Measurements from ENCODE around the gene ADH7. TPM values are rescaled to one million over a fixed set of nuclear protein-coding genes. Genes with fewer than 3 reads are reported as not detected.

ADH7 gene
- polyA plus RNA-seq (2013, experiment 1 of 2): not detected
- polyA plus RNA-seq (2013, experiment 2 of 2): not detected

- Histone ChIP-seq H3K4me1 (ENCODE audit: control insufficient read depth, insufficient read depth, low read length, poor library complexity, severe bottlenecking) (no peaks in the 10 kb centered on the region), H3K9me3 (ENCODE audit: control insufficient read depth, low read length) (no peaks in the 10 kb centered on the region), H3K36me3 (ENCODE audit: control insufficient read depth, insufficient read depth, low read length) (no peaks in the 10 kb centered on the region), H3K4me3 (ENCODE audit: extremely low read depth, insufficient read depth, low read length, poor library complexity, severe bottlenecking) (no peak within 1 kb of the TSS), H3K27ac (ENCODE audit: low read depth, low read length, severe bottlenecking) (no peak within 1 kb of the TSS)
- no CpG with 5 or more reads among the region's 1 CpG for WGBS, 2 experiments (ENCODE audit: insufficient coverage in 2 of 2)
Observed at GRCh38 chr4:99435154-99435553, at the start of gene ADH7. TSS of gene ADH7 (minus strand) at chr4:99435342. CDS start at chr4:99435233, 109 bp downstream.

GRCh38 chr4:99483636-99484035 is 48.5 kb upstream of the ADH7 start:
- Histone ChIP-seq H3K27ac (ENCODE audit: low read depth, low read length, severe bottlenecking) (no peak overlapping the region), H3K4me1 (ENCODE audit: control insufficient read depth, insufficient read depth, low read length, poor library complexity, severe bottlenecking) (no peaks in the 10 kb centered on the region), H3K9me3 (ENCODE audit: control insufficient read depth, low read length) (peaks cover 21% of the 10 kb centered on the region), H3K4me3 (ENCODE audit: extremely low read depth, insufficient read depth, low read length, poor library complexity, severe bottlenecking) (no peak overlapping the region), H3K36me3 (ENCODE audit: control insufficient read depth, insufficient read depth, low read length) (no peaks in the 10 kb centered on the region)
- WGBS, 2 experiments (ENCODE audit: insufficient coverage in 2 of 2): no CpG with 5 or more reads among the region's 1 CpG

- Histone ChIP-seq H3K36me3 (ENCODE audit: control insufficient read depth, insufficient read depth, low read length) (no peaks in the 10 kb centered on the region), H3K4me3 (ENCODE audit: extremely low read depth, insufficient read depth, low read length, poor library complexity, severe bottlenecking) (no peak overlapping the region), H3K4me1 (ENCODE audit: control insufficient read depth, insufficient read depth, low read length, poor library complexity, severe bottlenecking) (no peaks in the 10 kb centered on the region), H3K9me3 (ENCODE audit: control insufficient read depth, low read length) (no peaks in the 10 kb centered on the region), H3K27ac (ENCODE audit: low read depth, low read length, severe bottlenecking) (no peak overlapping the region)
- no CpG with 5 or more reads among the region's 1 CpG for WGBS, 2 experiments (ENCODE audit: insufficient coverage in 2 of 2)
Observed at GRCh38 chr4:99473131-99473530, 38.0 kb upstream of the ADH7 start.

- no peak overlapping the region for H3K27ac ChIP-seq (ENCODE audit: low read depth, low read length, severe bottlenecking)
- WGBS, 2 experiments (ENCODE audit: insufficient coverage in 2 of 2): no CpG with 5 or more reads among the region's 1 CpG
- H3K36me3 ChIP-seq (ENCODE audit: control insufficient read depth, insufficient read depth, low read length): no peaks in the 10 kb centered on the region
- no peaks in the 10 kb centered on the region for H3K4me1 ChIP-seq (ENCODE audit: control insufficient read depth, insufficient read depth, low read length, poor library complexity, severe bottlenecking)
- H3K4me3 ChIP-seq (ENCODE audit: extremely low read depth, insufficient read depth, low read length, poor library complexity, severe bottlenecking): no peak overlapping the region
- H3K9me3 ChIP-seq (ENCODE audit: control insufficient read depth, low read length): no peaks in the 10 kb centered on the region
Observed at GRCh38 chr4:99471896-99472295, 36.8 kb upstream of the ADH7 start.

GRCh38 chr4:99471349-99471748 is 36.2 kb upstream of the ADH7 start:
- Histone ChIP-seq H3K9me3 (ENCODE audit: control insufficient read depth, low read length) (no peaks in the 10 kb centered on the region), H3K27ac (ENCODE audit: low read depth, low read length, severe bottlenecking) (no peak overlapping the region), H3K36me3 (ENCODE audit: control insufficient read depth, insufficient read depth, low read length) (no peaks in the 10 kb centered on the region), H3K4me1 (ENCODE audit: control insufficient read depth, insufficient read depth, low read length, poor library complexity, severe bottlenecking) (no peaks in the 10 kb centered on the region), H3K4me3 (ENCODE audit: extremely low read depth, insufficient read depth, low read length, poor library complexity, severe bottlenecking) (no peak overlapping the region)

- Histone ChIP-seq H3K4me1 (ENCODE audit: control insufficient read depth, insufficient read depth, low read length, poor library complexity, severe bottlenecking) (no peaks in the 10 kb centered on the region), H3K27ac (ENCODE audit: low read depth, low read length, severe bottlenecking) (no peak overlapping the region), H3K4me3 (ENCODE audit: extremely low read depth, insufficient read depth, low read length, poor library complexity, severe bottlenecking) (no peak overlapping the region), H3K9me3 (ENCODE audit: control insufficient read depth, low read length) (no peaks in the 10 kb centered on the region), H3K36me3 (ENCODE audit: control insufficient read depth, insufficient read depth, low read length) (no peaks in the 10 kb centered on the region)
- 80% methylated on average over 1 of the region's 1 CpG; no CpG with 5 or more reads in 1 of the 2 experiments for WGBS, 2 experiments (ENCODE audit: insufficient coverage in 2 of 2)
Observed at GRCh38 chr4:99468889-99469288, 33.7 kb upstream of the ADH7 start.

- no peaks in the 10 kb centered on the region for H3K9me3 ChIP-seq (ENCODE audit: control insufficient read depth, low read length)
- H3K4me3 ChIP-seq (ENCODE audit: extremely low read depth, insufficient read depth, low read length, poor library complexity, severe bottlenecking): no peak overlapping the region
- H3K4me1 ChIP-seq (ENCODE audit: control insufficient read depth, insufficient read depth, low read length, poor library complexity, severe bottlenecking): no peaks in the 10 kb centered on the region
- H3K27ac ChIP-seq (ENCODE audit: low read depth, low read length, severe bottlenecking): no peak overlapping the region
- no CpG with 5 or more reads among the region's 2 CpGs for WGBS, 2 experiments (ENCODE audit: insufficient coverage in 2 of 2)
- H3K36me3 ChIP-seq (ENCODE audit: control insufficient read depth, insufficient read depth, low read length): no peaks in the 10 kb centered on the region
Observed at GRCh38 chr4:99467887-99468286, 32.7 kb upstream of the ADH7 start.

- WGBS, 2 experiments (ENCODE audit: insufficient coverage in 2 of 2): 79% methylated on average over 2 of the region's 2 CpGs; no CpG with 5 or more reads in 1 of the 2 experiments
- Histone ChIP-seq H3K36me3 (ENCODE audit: control insufficient read depth, insufficient read depth, low read length) (no peaks in the 10 kb centered on the region), H3K4me1 (ENCODE audit: control insufficient read depth, insufficient read depth, low read length, poor library complexity, severe bottlenecking) (no peaks in the 10 kb centered on the region), H3K27ac (ENCODE audit: low read depth, low read length, severe bottlenecking) (no peak overlapping the region), H3K9me3 (ENCODE audit: control insufficient read depth, low read length) (no peaks in the 10 kb centered on the region), H3K4me3 (ENCODE audit: extremely low read depth, insufficient read depth, low read length, poor library complexity, severe bottlenecking) (no peak overlapping the region)
Observed at GRCh38 chr4:99463566-99463965, 28.4 kb upstream of the ADH7 start.

- H3K4me1 ChIP-seq (ENCODE audit: control insufficient read depth, insufficient read depth, low read length, poor library complexity, severe bottlenecking): no peaks in the 10 kb centered on the region
- no CpG with 5 or more reads among the region's 4 CpGs for WGBS, 2 experiments (ENCODE audit: insufficient coverage in 2 of 2)
- no peak overlapping the region for H3K4me3 ChIP-seq (ENCODE audit: extremely low read depth, insufficient read depth, low read length, poor library complexity, severe bottlenecking)
- no peaks in the 10 kb centered on the region for H3K36me3 ChIP-seq (ENCODE audit: control insufficient read depth, insufficient read depth, low read length)
- H3K9me3 ChIP-seq (ENCODE audit: control insufficient read depth, low read length): no peaks in the 10 kb centered on the region
- no peak overlapping the region for H3K27ac ChIP-seq (ENCODE audit: low read depth, low read length, severe bottlenecking)
Observed at GRCh38 chr4:99462875-99463464, 27.8 kb upstream of the ADH7 start.

GRCh38 chr4:99461623-99462401 is 26.7 kb upstream of the ADH7 start:
- Histone ChIP-seq H3K9me3 (ENCODE audit: control insufficient read depth, low read length) (no peaks in the 10 kb centered on the region), H3K27ac (ENCODE audit: low read depth, low read length, severe bottlenecking) (no peak overlapping the region), H3K4me3 (ENCODE audit: extremely low read depth, insufficient read depth, low read length, poor library complexity, severe bottlenecking) (no peak overlapping the region), H3K4me1 (ENCODE audit: control insufficient read depth, insufficient read depth, low read length, poor library complexity, severe bottlenecking) (no peaks in the 10 kb centered on the region), H3K36me3 (ENCODE audit: control insufficient read depth, insufficient read depth, low read length) (no peaks in the 10 kb centered on the region)
- 72 to 100% methylated on average over 2 to 4 of the region's 4 CpGs for WGBS, 2 experiments (ENCODE audit: insufficient coverage in 2 of 2)

GRCh38 chr4:99459546-99460042 is 24.5 kb upstream of the ADH7 start:
- Histone ChIP-seq H3K4me3 (ENCODE audit: extremely low read depth, insufficient read depth, low read length, poor library complexity, severe bottlenecking) (no peak overlapping the region), H3K27ac (ENCODE audit: low read depth, low read length, severe bottlenecking) (no peak overlapping the region), H3K9me3 (ENCODE audit: control insufficient read depth, low read length) (no peaks in the 10 kb centered on the region), H3K4me1 (ENCODE audit: control insufficient read depth, insufficient read depth, low read length, poor library complexity, severe bottlenecking) (no peaks in the 10 kb centered on the region), H3K36me3 (ENCODE audit: control insufficient read depth, insufficient read depth, low read length) (no peaks in the 10 kb centered on the region)
- WGBS, 2 experiments (ENCODE audit: insufficient coverage in 2 of 2): 80 to 95% methylated on average over 3 to 4 of the region's 5 CpGs
